Activated B cell treated with CpG ODN at 0.5 μM for 24 hours (primary cell): Measurements from ENCODE around the gene BRME1. TPM values are rescaled to one million over a fixed set of nuclear protein-coding genes. Genes with fewer than 3 reads are reported as not detected.

Experiments
- ATAC-seq: fragments of 200-7000 bp; cut with Tn5 transposase; one replicate; pipeline ENCODE4 v1.10.0; 2021; ENCODE audit warnings: low read depth, mild to moderate bottlenecking, moderate library complexity
- CTCF ChIA-PET: fragments of 350-600 bp; sonication (Branson Sonifier 250); formaldehyde crosslinking; loops from one replicate; lab custom pipeline; 2021; ENCODE audit warnings: antibody characterized with exemption; lab: Charles Lee
- POLR2A ChIA-PET: fragments of 350-600 bp; sonication (Branson Sonifier 250); formaldehyde crosslinking; loops from one replicate; lab custom pipeline; 2021; ENCODE audit warnings: antibody characterized with exemption; lab: Charles Lee
- DNase-seq: peaks from one replicate; pipeline ENCODE4 v3.0.0; 2022
- H3K27ac Mint-ChIP-seq: one replicate; pipeline ENCODE4 v1.8.0; 2020; ENCODE audit warnings: mixed read lengths
- H3K27me3 Mint-ChIP-seq: one replicate; pipeline ENCODE4 v1.8.0; 2021; ENCODE audit warnings: mixed read lengths
- H3K36me3 Mint-ChIP-seq: one replicate; pipeline ENCODE4 v1.8.0; 2021; ENCODE audit warnings: low read depth, mixed read lengths
- H3K4me1 Mint-ChIP-seq: one replicate; pipeline ENCODE4 v1.8.0; 2021; ENCODE audit warnings: mixed read lengths
- H3K4me3 Mint-ChIP-seq: one replicate; pipeline ENCODE4 v1.8.0; 2020; ENCODE audit warnings: mild to moderate bottlenecking, mixed read lengths
- H3K9me3 Mint-ChIP-seq: one replicate; pipeline ENCODE4 v1.8.0; 2020; ENCODE audit warnings: mixed read lengths
- intact Hi-C: fragments of 100-400 bp; cut with micrococcal nuclease; formaldehyde crosslinking; loops from one replicate; pipeline ENCODE4 v1.15.1; 2024
- total RNA-seq: library from RNA; stranded (reverse); gene quantifications from 2 replicates; pipeline ENCODE4 v1.2.3, GENCODE V29; 2022
- TF ChIP-seq, protein P1 (sequence below): fragments of 200-600 bp; IDR thresholded peaks from one replicate; pipeline ENCODE4 v1.8.0; 2022; ENCODE audit warnings: antibody characterized with exemption, mild to moderate bottlenecking

BRME1 gene
- total RNA-seq, 1 donor from 2014 or later: 2.0 TPM

GRCh38 chr19:13847407-13848339, 58.2 kb downstream of the BRME1 start:
- intact Hi-C loops: loop anchor here (1.0 to 5.0 kb wide), 7 partner anchors 8 to 745 kb away; partner anchors contain the start of genes LYL1, RFX1 and ZSWIM4
- ChIA-PET CTCF (interaction anchor here (1.0 to 5.9 kb wide), 3 partner anchors 11 to 15 kb away, joined by 4 to 31 read pairs (median 10); no protein-coding TSS in a partner anchor), POLR2A (interaction anchor here (0.6 to 3.3 kb wide), 15 partner anchors 8 to 289 kb away, joined by 3 to 73 read pairs (median 4); partner anchors contain the start of genes ASF1B, C19orf53, MRI1 and RFX1)
- no peaks in the 10 kb centered on the region for H3K9me3 Mint-ChIP-seq
- peak; percentile 15 for ATAC-seq
- H3K36me3 Mint-ChIP-seq: no peaks in the 10 kb centered on the region
- TF ChIP-seq, protein P1, sequence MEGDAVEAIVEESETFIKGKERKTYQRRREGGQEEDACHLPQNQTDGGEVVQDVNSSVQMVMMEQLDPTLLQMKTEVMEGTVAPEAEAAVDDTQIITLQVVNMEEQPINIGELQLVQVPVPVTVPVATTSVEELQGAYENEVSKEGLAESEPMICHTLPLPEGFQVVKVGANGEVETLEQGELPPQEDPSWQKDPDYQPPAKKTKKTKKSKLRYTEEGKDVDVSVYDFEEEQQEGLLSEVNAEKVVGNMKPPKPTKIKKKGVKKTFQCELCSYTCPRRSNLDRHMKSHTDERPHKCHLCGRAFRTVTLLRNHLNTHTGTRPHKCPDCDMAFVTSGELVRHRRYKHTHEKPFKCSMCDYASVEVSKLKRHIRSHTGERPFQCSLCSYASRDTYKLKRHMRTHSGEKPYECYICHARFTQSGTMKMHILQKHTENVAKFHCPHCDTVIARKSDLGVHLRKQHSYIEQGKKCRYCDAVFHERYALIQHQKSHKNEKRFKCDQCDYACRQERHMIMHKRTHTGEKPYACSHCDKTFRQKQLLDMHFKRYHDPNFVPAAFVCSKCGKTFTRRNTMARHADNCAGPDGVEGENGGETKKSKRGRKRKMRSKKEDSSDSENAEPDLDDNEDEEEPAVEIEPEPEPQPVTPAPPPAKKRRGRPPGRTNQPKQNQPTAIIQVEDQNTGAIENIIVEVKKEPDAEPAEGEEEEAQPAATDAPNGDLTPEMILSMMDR: no peak
- peaks cover 3% of the 10 kb centered on the region for H3K27me3 Mint-ChIP-seq
- H3K4me1 Mint-ChIP-seq: peaks cover 58% of the 10 kb centered on the region
- peak; percentile 69 for DNase-seq
- peak overlapping the region; percentile 88 for H3K4me3 Mint-ChIP-seq
- peak overlapping the region; percentile 98 for H3K27ac Mint-ChIP-seq

DNA sequence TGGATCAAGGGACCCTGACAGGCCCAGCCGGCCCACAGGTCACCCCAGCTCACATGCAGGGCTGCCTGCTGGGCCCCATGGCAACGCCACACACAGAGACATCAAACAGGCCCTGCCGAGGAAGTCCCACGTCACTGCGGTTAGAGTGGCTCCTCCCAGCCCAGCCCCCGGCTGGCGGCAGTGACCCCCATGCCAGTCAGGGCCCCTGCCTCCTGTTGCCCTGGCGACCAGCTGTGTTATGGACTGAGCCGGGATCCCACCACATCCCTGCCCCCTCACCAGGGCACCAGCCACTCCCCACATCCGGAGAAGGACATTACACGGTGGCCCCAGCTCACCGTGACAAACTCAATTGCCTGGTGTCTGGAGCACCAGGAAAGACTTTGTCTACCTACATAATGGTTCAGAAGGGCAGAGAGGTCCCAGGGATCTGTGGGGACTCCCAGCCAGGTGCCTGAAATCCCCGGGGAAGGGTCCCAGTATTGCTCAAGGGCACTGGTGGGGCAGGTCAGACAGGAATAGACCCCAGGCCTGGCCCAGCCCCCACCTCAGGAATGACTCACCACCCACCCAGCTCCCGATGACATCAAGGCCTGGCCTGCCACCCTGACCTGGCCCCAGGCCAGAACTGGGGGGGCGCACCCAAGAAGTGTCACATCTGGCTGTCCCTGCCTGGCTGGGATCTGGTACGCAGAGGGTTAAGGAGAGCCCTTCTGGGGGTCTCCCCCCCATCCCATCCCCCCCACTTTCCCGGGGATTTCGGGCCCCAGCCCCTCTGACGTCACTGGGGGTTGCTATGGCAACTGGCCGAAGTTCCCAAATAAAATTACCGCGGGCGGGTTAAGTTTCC, 59.1 kb downstream of the BRME1 start:
- no peaks in the 10 kb centered on the region for H3K9me3 Mint-ChIP-seq
- ATAC-seq (peak; percentile 56), DNase-seq (peak; percentile 92)
- H3K27ac Mint-ChIP-seq: peak overlapping the region; percentile 98
- H3K4me1 Mint-ChIP-seq: peaks cover 62% of the 10 kb centered on the region
- no peaks in the 10 kb centered on the region for H3K36me3 Mint-ChIP-seq
- TF ChIP-seq, protein P1: no peak
- CTCF ChIA-PET: interaction anchor here (1.0 to 1.2 kb wide), 2 partner anchors 11 to 15 kb away, joined by 4 to 10 read pairs; no protein-coding TSS in a partner anchor
- peak overlapping the region; percentile 88 for H3K4me3 Mint-ChIP-seq
- POLR2A ChIA-PET: interaction anchor here (0.6 to 3.3 kb wide), 22 partner anchors 7 to 695 kb away, joined by 3 to 73 read pairs (median 4); partner anchors contain the start of genes ASF1B, C19orf53, MRI1 and ZSWIM4
- peaks cover 3% of the 10 kb centered on the region for H3K27me3 Mint-ChIP-seq
- intact Hi-C loops: loop anchor here (1.0 to 5.0 kb wide), 8 partner anchors 7 to 744 kb away; partner anchors contain the start of genes LYL1, RFX1 and ZSWIM4

DNA sequence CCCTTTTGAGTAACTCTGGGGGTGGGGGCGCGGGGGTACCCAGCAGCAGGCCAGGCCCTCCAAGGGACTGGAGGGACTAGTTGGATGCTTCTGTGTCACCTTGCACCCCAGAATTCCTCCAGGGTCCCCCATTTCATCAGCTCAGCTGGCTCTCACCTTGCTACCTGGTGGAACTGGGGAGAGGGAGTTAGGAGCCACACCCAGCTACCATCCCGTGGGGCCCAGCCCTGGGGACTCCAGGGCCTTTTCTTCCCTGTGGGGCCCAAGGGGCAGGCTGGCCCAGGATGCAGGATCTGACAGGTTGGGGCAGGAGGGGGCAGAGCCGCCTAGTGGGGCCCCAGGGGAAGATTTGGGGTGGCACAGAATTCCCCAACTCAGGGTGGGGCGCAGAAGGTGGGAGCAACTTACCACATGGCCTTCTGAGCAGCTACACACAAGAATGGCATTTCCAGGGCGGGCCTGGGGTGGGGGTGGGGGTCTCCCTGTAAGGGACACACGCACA, 61.7 kb downstream of the BRME1 start:
- POLR2A ChIA-PET: interaction anchor here (1.3 kb wide), 1 partner anchor 50 kb away, joined by 3 read pairs; no protein-coding TSS in a partner anchor
- CTCF ChIA-PET: no interaction called here
- Mint-ChIP-seq H3K4me3 (peak overlapping the region; percentile 72), H3K36me3 (peaks cover 2% of the 10 kb centered on the region), H3K4me1 (peaks cover 70% of the 10 kb centered on the region), H3K27me3 (peaks cover 3% of the 10 kb centered on the region), H3K9me3 (no peaks in the 10 kb centered on the region), H3K27ac (peak overlapping the region; percentile 91)
- TF ChIP-seq, protein P1: no peak
- DNase-seq (no peak), ATAC-seq (no peak)
- intact Hi-C loops: no loop called here

- H3K27ac Mint-ChIP-seq: peak overlapping the region; percentile 91
- DNase-seq (no peak), ATAC-seq (no peak)
- CTCF ChIA-PET: no interaction called here
- H3K4me1 Mint-ChIP-seq: peaks cover 73% of the 10 kb centered on the region
- no peaks in the 10 kb centered on the region for H3K9me3 Mint-ChIP-seq
- TF ChIP-seq, protein P1: no peak
- peaks cover 2% of the 10 kb centered on the region for H3K36me3 Mint-ChIP-seq
- intact Hi-C loops: no loop called here
- POLR2A ChIA-PET: interaction anchor here (1.3 kb wide), 1 partner anchor 49 kb away, joined by 3 read pairs; no protein-coding TSS in a partner anchor
- no peaks in the 10 kb centered on the region for H3K27me3 Mint-ChIP-seq
- peak overlapping the region; percentile 88 for H3K4me3 Mint-ChIP-seq
These were observed 62.6 kb downstream of the BRME1 start for GRCh38 chr19:13843104-13843921.
